ENCODE data around the gene ITPRID1.
A peak's percentile ranks its signal among the peaks of the same experiment; 100 is the strongest.
"Not testable (repeated sequence)": the region's sequence is repeated elsewhere in the genome, so short reads cannot be mapped to it uniquely, and the experiment has no call there.

ITPRID1 gene

GRCh38 chr7:31513790-31514189 is at the start of gene ITPRID1:
TSS of gene ITPRID1 (plus strand) at chr7:31514090. CDS start at chr7:31553025, 38,935 bp downstream.
- no peak for DNase-seq

- no peak for DNase-seq
These were observed 49.3 kb upstream of the ITPRID1 start for GRCh38 chr7:31464601-31465000.

- no peak for DNase-seq
These were observed 48.6 kb upstream of the ITPRID1 start for GRCh38 chr7:31465285-31465684.

- DNase-seq, result no peak
These were observed 47.9 kb upstream of the ITPRID1 start for GRCh38 chr7:31466036-31466435.

- not testable (repeated sequence) for DNase-seq
These were observed 43.0 kb upstream of the ITPRID1 start for GRCh38 chr7:31470883-31471282.

GRCh38 chr7:31475368-31475767 is 38.5 kb upstream of the ITPRID1 start:
- no peak for DNase-seq

GRCh38 chr7:31476073-31476745 is 37.7 kb upstream of the ITPRID1 start:
- DNase-seq, result no peak

- DNase-seq, result no peak
These were observed 36.8 kb upstream of the ITPRID1 start for GRCh38 chr7:31476941-31477677.

GRCh38 chr7:31478018-31478417 is 35.9 kb upstream of the ITPRID1 start:
- DNase-seq, result no peak

GRCh38 chr7:31478721-31479120 is 35.2 kb upstream of the ITPRID1 start:
- peak in 1 of 51 donors; percentile 23 for DNase-seq

- peak in 1 of 51 donors; percentile 16 for DNase-seq
These were observed 26.8 kb upstream of the ITPRID1 start for GRCh38 chr7:31487071-31487470.

GRCh38 chr7:31487476-31487875 is 26.4 kb upstream of the ITPRID1 start:
- DNase-seq, result no peak

- DNase-seq, result peak in 33 of 51 donors; percentile 1 to 62 (median 22)
These were observed 25.2 kb upstream of the ITPRID1 start for GRCh38 chr7:31488562-31489203.

- no peak for DNase-seq
These were observed 23.0 kb upstream of the ITPRID1 start for GRCh38 chr7:31490796-31491314.

GRCh38 chr7:31492086-31492485 is 21.8 kb upstream of the ITPRID1 start:
- DNase-seq, result no peak

GRCh38 chr7:31493714-31494181 is 20.1 kb upstream of the ITPRID1 start:
- DNase-seq, result peak in 1 of 51 donors; percentile 2

- DNase-seq, result no peak
These were observed 19.5 kb upstream of the ITPRID1 start for GRCh38 chr7:31494421-31494820.

GRCh38 chr7:31495653-31496052 is 18.2 kb upstream of the ITPRID1 start:
- no peak for DNase-seq

- no peak for DNase-seq
These were observed 16.4 kb upstream of the ITPRID1 start for GRCh38 chr7:31497516-31497915.

- DNase-seq, result no peak
These were observed 13.2 kb upstream of the ITPRID1 start for GRCh38 chr7:31500656-31501055.

GRCh38 chr7:31508823-31509222 is 5.1 kb upstream of the ITPRID1 start:
- DNase-seq, result no peak

- no peak for DNase-seq
These were observed 1.7 kb upstream of the ITPRID1 start for GRCh38 chr7:31512166-31512565.

Measured in hypothalamus (tissue), 51 donors.